Duodenal mucosa (tissue), 2 donors: Measurements from ENCODE around the gene EXTL1.

Experiments
- H3K27ac ChIP-seq: one replicate; pipeline ENCODE4 v1.7.0; 2013; ENCODE audit warnings: low read depth, low read length
- H3K27me3 ChIP-seq, 2 donors: one replicate each; pipeline ENCODE4 v1.7.0; 2013; ENCODE audit warnings: low read length in 2 of 2, control low read depth in 1 of 2; ENCODE audit not compliant: insufficient read depth in 2 of 2, control insufficient read depth in 1 of 2
- H3K36me3 ChIP-seq, 2 donors: one replicate each; pipeline ENCODE4 v1.7.0; 2013; ENCODE audit warnings: low read length in 2 of 2, control low read depth in 1 of 2; ENCODE audit not compliant: insufficient read depth in 2 of 2, control insufficient read depth in 1 of 2
- H3K4me1 ChIP-seq, 2 donors: one replicate each; pipeline ENCODE4 v1.7.0; 2013; ENCODE audit warnings: low read length in 2 of 2, control low read depth in 1 of 2; ENCODE audit not compliant: insufficient read depth in 2 of 2, control insufficient read depth in 1 of 2
- H3K4me3 ChIP-seq, 2 donors: one replicate each; pipeline ENCODE4 v1.7.0; 2013; ENCODE audit warnings: low read length in 2 of 2, low read depth in 1 of 2
- H3K9ac ChIP-seq, 2 donors: one replicate each; pipeline ENCODE4 v1.7.0; 2013; ENCODE audit warnings: low read length in 2 of 2, low read depth in 1 of 2
- H3K9me3 ChIP-seq, 2 donors: one replicate each; pipeline ENCODE4 v1.7.0; 2013; ENCODE audit warnings: low read length in 2 of 2, control low read depth in 1 of 2; ENCODE audit not compliant: control insufficient read depth in 1 of 2

EXTL1 gene

GRCh38 chr1:26012864-26013263 is 8.7 kb upstream of the EXTL1 start:
- H3K27ac ChIP-seq = no peak overlapping the region
- H3K9me3 ChIP-seq = no peaks in the 10 kb centered on the region
- H3K9ac ChIP-seq = no peak overlapping the region
- no peaks in the 10 kb centered on the region for H3K27me3 ChIP-seq
- peaks cover 0 to 6% of the 10 kb centered on the region in 2 donors for H3K4me1 ChIP-seq
- no peaks in the 10 kb centered on the region for H3K36me3 ChIP-seq
- H3K4me3 ChIP-seq = no peak overlapping the region

GRCh38 chr1:26014179-26014578 is 7.4 kb upstream of the EXTL1 start:
- no peak overlapping the region for H3K27ac ChIP-seq
- peaks cover 0 to 6% of the 10 kb centered on the region in 2 donors for H3K4me1 ChIP-seq
- H3K36me3 ChIP-seq = no peaks in the 10 kb centered on the region
- no peaks in the 10 kb centered on the region for H3K27me3 ChIP-seq
- H3K9me3 ChIP-seq = no peaks in the 10 kb centered on the region
- H3K4me3 ChIP-seq = no peak overlapping the region
- no peak overlapping the region for H3K9ac ChIP-seq

- Histone ChIP-seq H3K4me3 (no peak overlapping the region), H3K9me3 (no peaks in the 10 kb centered on the region), H3K27me3 (no peaks in the 10 kb centered on the region), H3K36me3 (no peaks in the 10 kb centered on the region), H3K9ac (no peak overlapping the region), H3K27ac (no peak overlapping the region), H3K4me1 (peaks cover 0 to 6% of the 10 kb centered on the region in 2 donors)
Observed at GRCh38 chr1:26015358-26015757, 6.2 kb upstream of the EXTL1 start.

- Histone ChIP-seq H3K27me3 (no peaks in the 10 kb centered on the region), H3K36me3 (no peaks in the 10 kb centered on the region), H3K9me3 (no peaks in the 10 kb centered on the region), H3K4me1 (peaks cover 0 to 6% of the 10 kb centered on the region in 2 donors), H3K4me3 (no peak overlapping the region), H3K27ac (no peak overlapping the region), H3K9ac (no peak overlapping the region)
Observed at GRCh38 chr1:26016258-26016952, 5.2 kb upstream of the EXTL1 start.

DNA sequence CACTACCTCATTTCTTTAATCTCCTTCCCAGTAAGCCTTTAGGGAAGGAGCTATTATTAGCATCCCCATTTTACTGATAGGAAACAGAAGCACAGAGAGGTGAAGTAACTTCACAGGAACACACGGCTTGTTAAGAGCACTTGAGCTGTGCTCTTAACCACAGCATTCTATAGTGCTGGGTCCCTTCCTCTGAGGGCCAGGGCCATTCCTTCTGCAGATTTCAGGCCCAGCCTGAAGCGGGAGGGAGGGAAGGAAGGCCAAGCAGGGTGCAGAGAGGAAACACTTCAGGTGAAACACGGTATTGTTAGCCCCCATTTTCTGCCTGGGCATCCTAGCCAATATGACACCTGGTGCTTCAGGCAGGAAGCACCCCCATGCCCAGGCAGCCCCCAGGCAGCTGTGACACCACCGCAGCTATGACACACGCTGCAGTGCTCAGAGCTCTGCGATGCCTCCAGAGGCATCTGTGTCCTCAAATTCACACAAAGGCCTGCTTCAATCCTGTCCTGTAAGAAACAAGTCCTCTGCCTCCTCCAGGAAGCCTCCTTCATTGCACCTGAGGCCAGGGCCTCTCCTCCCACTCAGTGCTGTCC is 4.5 kb upstream of the EXTL1 start:
- no peak overlapping the region for H3K27ac ChIP-seq
- no peak overlapping the region for H3K9ac ChIP-seq

GRCh38 chr1:26017606-26018005 is 4.0 kb upstream of the EXTL1 start:
- H3K9me3 ChIP-seq = no peaks in the 10 kb centered on the region
- H3K27me3 ChIP-seq = no peaks in the 10 kb centered on the region
- no peak overlapping the region for H3K27ac ChIP-seq
- no peaks in the 10 kb centered on the region for H3K36me3 ChIP-seq
- H3K4me1 ChIP-seq = peaks cover 0 to 6% of the 10 kb centered on the region in 2 donors
- no peak overlapping the region for H3K9ac ChIP-seq
- H3K4me3 ChIP-seq = no peak overlapping the region

More for the DNA sequence above, 4.5 kb upstream of the EXTL1 start:
- no peaks in the 10 kb centered on the region for H3K27me3 ChIP-seq
- H3K4me1 ChIP-seq = peaks cover 0 to 6% of the 10 kb centered on the region in 2 donors
- no peaks in the 10 kb centered on the region for H3K36me3 ChIP-seq
- H3K9me3 ChIP-seq = no peaks in the 10 kb centered on the region
- H3K4me3 ChIP-seq = no peak overlapping the region

GRCh38 chr1:26019641-26020315 is 1.8 kb upstream of the EXTL1 start:
- no peaks in the 10 kb centered on the region for H3K9me3 ChIP-seq
- no peaks in the 10 kb centered on the region for H3K36me3 ChIP-seq
- no peak overlapping the region for H3K9ac ChIP-seq
- H3K4me1 ChIP-seq = peaks cover 0 to 6% of the 10 kb centered on the region in 2 donors
- H3K27me3 ChIP-seq = no peaks in the 10 kb centered on the region
- H3K4me3 ChIP-seq = no peak overlapping the region
- H3K27ac ChIP-seq = no peak overlapping the region

DNA sequence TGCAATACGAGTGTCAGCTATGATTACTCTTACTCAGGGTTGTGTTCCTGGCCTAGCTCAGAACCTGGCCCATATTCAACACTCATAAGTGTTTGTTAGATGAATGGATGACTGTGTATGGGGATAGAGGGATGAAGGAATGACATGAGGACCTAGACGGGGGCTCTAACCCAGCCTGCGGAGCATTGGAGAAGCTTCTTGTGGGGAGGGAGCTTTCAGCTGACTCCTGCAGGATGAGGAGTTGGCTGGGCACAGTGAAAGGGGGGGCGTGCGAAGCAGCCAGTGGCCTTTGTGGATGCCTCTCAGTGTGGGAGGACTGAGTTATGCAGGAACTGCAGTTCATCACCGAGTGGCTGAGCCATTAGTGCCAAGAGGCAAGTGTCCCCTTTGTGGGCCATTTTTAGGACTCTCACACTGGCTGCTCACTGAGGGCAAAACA is 1.2 kb upstream of the EXTL1 start:
- H3K9me3 ChIP-seq = no peaks in the 10 kb centered on the region
- H3K27me3 ChIP-seq = no peaks in the 10 kb centered on the region
- H3K27ac ChIP-seq = no peak overlapping the region
- no peak overlapping the region for H3K4me3 ChIP-seq
- H3K36me3 ChIP-seq = no peaks in the 10 kb centered on the region
- H3K4me1 ChIP-seq = peaks cover 0 to 6% of the 10 kb centered on the region in 2 donors
- no peak overlapping the region for H3K9ac ChIP-seq

- peaks cover 0 to 6% of the 10 kb centered on the region in 2 donors for H3K4me1 ChIP-seq
Observed at GRCh38 chr1:26020941-26021646, 481 bp upstream of the EXTL1 start.

GRCh38 chr1:26022404-26022779 is 817 bp downstream of the EXTL1 start:
- Histone ChIP-seq H3K27me3 (no peaks in the 10 kb centered on the region), H3K27ac (no peak overlapping the region), H3K9ac (no peak overlapping the region), H3K4me1 (no peaks in the 10 kb centered on the region), H3K9me3 (no peaks in the 10 kb centered on the region), H3K4me3 (no peak overlapping the region), H3K36me3 (no peaks in the 10 kb centered on the region)

More at GRCh38 chr1:26020941-26021646, 481 bp upstream of the EXTL1 start:
- Histone ChIP-seq H3K27me3 (no peaks in the 10 kb centered on the region), H3K9ac (no peak overlapping the region), H3K9me3 (no peaks in the 10 kb centered on the region), H3K27ac (no peak overlapping the region), H3K36me3 (no peaks in the 10 kb centered on the region), H3K4me3 (no peak overlapping the region)
